ENCODE results near the gene LUC7L3.

GRCh38 chr17:50707289-50708049, 11.9 kb upstream of the LUC7L3 start, which contains the start of gene ANKRD40:
- TF ChIP-seq CTCF (IDR thresholded peaks at IDR 0.05; ENCODE audit: insufficient read depth, low read length, poor library complexity, severe bottlenecking) (no peak), EZH2phosphoT487 (conservative IDR thresholded peaks at IDR 0.05; ENCODE audit: low read length) (no peak)

Data from SU-DHL-6 (cell line).